Measurements from ENCODE around the gene ATAD3C. TPM values are rescaled to one million over a fixed set of nuclear protein-coding genes. Genes with fewer than 3 reads are reported as not detected.
"Not testable (repeated sequence)": the region's sequence is repeated elsewhere in the genome, so short reads cannot be mapped to it uniquely, and the experiment has no call there.

Gene ATAD3C
- total RNA-seq, 1 donor from 2014 or later, result 0.26 TPM

DNA sequence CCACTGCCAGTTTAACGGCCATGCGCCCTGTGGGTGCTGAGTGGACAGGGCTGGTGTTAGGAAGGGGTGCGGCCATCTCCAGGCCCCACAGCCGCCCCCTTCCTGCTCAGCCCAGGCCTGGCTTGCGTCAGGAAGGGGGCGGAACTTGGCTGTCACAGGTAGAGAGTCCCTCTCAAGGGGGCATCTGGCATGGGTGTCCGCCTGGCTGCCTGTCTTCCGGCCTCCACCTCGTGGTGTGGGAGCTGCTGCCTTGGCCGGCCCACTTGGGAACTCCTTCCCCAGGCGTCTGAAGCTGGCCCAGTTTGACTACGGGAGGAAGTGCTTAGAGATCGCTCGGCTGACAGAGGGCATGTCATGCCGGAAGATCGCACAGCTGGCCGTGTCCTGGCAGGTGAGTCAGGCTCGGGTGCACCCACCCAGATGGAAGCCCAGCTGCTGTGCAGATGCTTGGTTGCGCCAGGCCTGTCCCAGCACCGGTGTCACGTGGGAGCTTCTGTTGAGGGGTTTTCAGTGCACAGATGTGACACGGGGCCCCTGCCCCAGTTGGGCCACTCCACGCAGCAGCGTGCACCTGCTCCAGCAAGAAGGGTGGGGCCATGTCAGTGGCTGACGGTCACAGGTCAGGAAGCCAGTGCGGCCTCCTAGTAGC is 13.0 kb downstream of the ATAD3C start:
- Histone ChIP-seq H3K27me3 (ENCODE audit: control insufficient read depth, insufficient read depth, low read length) (no peaks in the 10 kb centered on the region), H3K4me3 (ENCODE audit: low read depth, low read length) (no peak overlapping the region)
- TF ChIP-seq, protein P1, sequence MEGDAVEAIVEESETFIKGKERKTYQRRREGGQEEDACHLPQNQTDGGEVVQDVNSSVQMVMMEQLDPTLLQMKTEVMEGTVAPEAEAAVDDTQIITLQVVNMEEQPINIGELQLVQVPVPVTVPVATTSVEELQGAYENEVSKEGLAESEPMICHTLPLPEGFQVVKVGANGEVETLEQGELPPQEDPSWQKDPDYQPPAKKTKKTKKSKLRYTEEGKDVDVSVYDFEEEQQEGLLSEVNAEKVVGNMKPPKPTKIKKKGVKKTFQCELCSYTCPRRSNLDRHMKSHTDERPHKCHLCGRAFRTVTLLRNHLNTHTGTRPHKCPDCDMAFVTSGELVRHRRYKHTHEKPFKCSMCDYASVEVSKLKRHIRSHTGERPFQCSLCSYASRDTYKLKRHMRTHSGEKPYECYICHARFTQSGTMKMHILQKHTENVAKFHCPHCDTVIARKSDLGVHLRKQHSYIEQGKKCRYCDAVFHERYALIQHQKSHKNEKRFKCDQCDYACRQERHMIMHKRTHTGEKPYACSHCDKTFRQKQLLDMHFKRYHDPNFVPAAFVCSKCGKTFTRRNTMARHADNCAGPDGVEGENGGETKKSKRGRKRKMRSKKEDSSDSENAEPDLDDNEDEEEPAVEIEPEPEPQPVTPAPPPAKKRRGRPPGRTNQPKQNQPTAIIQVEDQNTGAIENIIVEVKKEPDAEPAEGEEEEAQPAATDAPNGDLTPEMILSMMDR (IDR thresholded peaks at IDR 0.05; ENCODE audit: insufficient read depth, low read length, severe bottlenecking), result no peak

DNA sequence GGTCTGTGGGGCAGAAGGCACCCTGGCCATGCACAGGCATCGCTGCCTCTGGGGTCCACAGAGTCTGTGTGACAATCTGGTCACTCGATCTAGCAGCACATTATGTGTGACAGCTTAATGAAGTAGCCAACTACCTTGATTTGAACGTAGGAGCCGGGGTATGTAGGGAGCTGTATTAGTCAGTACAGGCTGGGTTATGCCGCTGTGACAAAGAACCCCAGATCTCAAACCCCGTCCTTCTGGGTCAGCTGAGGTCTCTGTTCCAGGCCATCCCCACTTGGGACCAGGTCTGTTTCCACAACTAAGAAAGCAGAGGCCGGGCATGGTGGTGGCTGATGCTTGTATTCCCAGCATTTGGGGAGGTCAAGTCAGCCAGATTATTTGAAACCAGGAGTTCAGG is 13.8 kb downstream of the ATAD3C start:
- FAIRE-seq, result no peak
- TF ChIP-seq, protein P1 (IDR thresholded peaks at IDR 0.05; ENCODE audit: insufficient read depth, low read length, severe bottlenecking), result no peak

More for the DNA sequence above, 13.0 kb downstream of the ATAD3C start:
- H3K36me3 ChIP-seq (ENCODE audit: control insufficient read depth, insufficient read depth, low read length), result no peaks in the 10 kb centered on the region
- peak; percentile 79 for DNase-seq (ENCODE audit: low read depth)
- no peak for FAIRE-seq

DNA sequence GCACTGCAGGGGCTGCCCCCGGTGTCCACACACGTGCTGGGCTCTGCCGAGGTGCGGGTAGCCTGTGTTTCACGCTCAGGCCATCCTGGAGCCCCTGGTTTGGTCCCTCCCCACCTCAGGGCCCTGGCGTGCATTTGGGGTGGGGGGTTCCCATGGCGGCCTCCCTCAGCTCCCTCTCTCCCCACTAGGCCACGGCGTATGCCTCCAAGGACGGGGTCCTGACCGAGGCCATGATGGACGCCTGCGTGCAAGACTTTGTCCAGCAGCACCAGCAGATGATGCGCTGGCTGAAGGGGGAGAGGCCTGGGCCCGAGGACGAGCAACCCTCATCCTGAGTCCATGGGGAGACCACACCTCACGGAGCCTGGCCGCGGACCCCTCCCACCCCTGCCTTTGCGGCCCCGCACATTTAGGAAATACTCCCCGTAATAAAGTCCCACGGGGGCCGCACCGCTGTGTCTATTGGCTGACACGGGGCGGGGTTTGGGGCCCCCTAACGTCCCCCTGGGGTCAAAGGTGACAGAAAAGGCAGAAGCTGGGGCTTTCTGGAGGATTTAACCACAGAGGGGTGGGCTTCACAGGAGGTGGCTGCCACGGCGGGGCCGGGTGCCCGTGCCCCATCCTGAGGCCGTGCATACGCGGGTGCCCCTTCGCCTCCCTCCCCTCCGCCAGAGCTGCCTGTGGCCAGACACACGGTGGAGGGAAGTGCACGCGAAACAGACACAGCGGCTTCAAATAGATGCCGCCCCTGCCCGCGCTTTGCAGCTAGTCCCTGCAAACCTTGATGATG is 18.9 kb downstream of the ATAD3C start:
- not testable (repeated sequence) for H3K4me3 ChIP-seq (ENCODE audit: low read depth, low read length); H3K27me3 ChIP-seq (ENCODE audit: control insufficient read depth, insufficient read depth, low read length); H3K36me3 ChIP-seq (ENCODE audit: control insufficient read depth, insufficient read depth, low read length); DNase-seq (ENCODE audit: low read depth); FAIRE-seq

More for the DNA sequence above, 13.8 kb downstream of the ATAD3C start:
- Histone ChIP-seq H3K4me3 (ENCODE audit: low read depth, low read length) (no peak overlapping the region), H3K36me3 (ENCODE audit: control insufficient read depth, insufficient read depth, low read length) (no peaks in the 10 kb centered on the region), H3K27me3 (ENCODE audit: control insufficient read depth, insufficient read depth, low read length) (no peaks in the 10 kb centered on the region)
- DNase-seq (ENCODE audit: low read depth), result no peak

DNA sequence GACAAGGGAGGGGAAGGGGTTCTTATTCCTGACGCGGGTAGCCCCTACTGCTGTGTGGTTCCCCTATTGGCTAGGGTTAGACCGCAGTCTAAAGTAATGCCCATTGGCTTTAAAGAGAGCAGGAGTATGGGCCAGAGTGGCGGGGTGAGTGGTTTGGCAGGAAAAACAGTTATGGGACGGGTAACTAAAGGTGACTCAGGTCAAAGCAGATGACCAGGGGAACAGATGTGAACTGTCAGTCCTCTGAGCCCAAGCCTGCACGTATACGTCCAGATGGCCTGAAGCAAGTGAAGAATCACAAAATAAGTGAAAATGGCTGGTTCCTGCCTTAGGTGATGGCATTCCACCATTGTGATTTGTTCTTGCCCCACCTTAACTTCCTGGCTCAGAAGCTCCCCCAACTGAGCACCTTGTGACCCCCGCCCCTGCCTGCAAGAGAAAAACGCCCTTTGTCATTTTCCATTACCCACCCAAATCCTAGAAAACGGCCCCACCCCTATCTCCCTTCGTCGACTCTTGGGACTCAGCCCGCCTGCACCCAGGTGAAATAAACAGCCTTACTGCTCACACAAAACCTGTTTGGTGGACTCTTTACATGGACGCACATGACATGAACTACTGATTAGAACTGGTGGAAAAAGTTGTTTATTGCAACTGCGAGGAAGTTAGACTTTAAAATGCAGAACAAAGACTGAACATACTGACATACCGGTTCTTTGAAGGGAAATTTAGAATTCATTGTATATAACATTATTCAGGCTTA is 21.3 kb downstream of the ATAD3C start:
- FAIRE-seq, result no peak
- DNase-seq (ENCODE audit: low read depth), result peak; percentile 37

DNA sequence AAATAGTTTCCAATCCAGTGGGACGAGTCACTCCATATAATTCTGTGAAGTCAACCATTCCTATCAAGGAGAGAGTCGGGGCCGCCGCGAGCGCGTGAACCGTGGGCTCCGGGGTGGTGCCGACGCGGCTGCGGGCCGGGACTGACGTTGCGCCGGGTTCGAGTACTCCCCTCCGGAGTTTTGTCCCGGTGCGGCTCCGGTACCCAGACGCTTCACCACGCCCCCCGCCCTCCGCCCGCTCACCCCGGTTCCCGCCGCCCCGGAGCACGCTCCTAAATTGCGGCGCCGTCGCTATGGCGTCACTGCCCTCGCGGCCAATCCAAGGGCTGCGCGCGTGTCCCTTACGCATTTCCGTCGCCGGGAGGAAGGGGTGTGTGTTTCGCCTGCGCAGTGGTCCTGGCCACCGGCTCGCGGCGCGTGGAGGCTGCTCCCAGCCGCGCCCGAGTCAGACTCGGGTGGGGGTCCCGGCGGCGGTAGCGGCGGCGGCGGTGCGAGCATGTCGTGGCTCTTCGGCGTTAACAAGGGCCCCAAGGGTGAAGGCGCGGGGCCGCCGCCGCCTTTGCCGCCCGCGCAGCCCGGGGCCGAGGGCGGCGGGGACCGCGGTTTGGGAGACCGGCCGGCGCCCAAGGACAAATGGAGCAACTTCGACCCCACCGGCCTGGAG is 22.0 kb downstream of the ATAD3C start, which contains the start of gene ATAD3B:
Gene ATAD3B, plus strand, starts transcription at position 377 of the 664 bp plus-strand sequence. Its CDS starts 120 bp downstream, at position 497.
- DNase-seq (ENCODE audit: low read depth), result peak; percentile 78
- Histone ChIP-seq H3K4me3 (ENCODE audit: low read depth, low read length) (peak within 1 kb of the TSS; percentile 81), H3K36me3 (ENCODE audit: control insufficient read depth, insufficient read depth, low read length) (no peaks in the 10 kb centered on the region), H3K27me3 (ENCODE audit: control insufficient read depth, insufficient read depth, low read length) (no peaks in the 10 kb centered on the region)
- no peak for FAIRE-seq
- TF ChIP-seq, protein P1 (IDR thresholded peaks at IDR 0.05; ENCODE audit: insufficient read depth, low read length, severe bottlenecking), result no peak

More for the DNA sequence above, 21.3 kb downstream of the ATAD3C start:
- no peaks in the 10 kb centered on the region for H3K36me3 ChIP-seq (ENCODE audit: control insufficient read depth, insufficient read depth, low read length)
- H3K4me3 ChIP-seq (ENCODE audit: low read depth, low read length), result peak overlapping the region; percentile 81
- H3K27me3 ChIP-seq (ENCODE audit: control insufficient read depth, insufficient read depth, low read length), result no peaks in the 10 kb centered on the region
- TF ChIP-seq, protein P1 (IDR thresholded peaks at IDR 0.05; ENCODE audit: insufficient read depth, low read length, severe bottlenecking), result no peak

DNA sequence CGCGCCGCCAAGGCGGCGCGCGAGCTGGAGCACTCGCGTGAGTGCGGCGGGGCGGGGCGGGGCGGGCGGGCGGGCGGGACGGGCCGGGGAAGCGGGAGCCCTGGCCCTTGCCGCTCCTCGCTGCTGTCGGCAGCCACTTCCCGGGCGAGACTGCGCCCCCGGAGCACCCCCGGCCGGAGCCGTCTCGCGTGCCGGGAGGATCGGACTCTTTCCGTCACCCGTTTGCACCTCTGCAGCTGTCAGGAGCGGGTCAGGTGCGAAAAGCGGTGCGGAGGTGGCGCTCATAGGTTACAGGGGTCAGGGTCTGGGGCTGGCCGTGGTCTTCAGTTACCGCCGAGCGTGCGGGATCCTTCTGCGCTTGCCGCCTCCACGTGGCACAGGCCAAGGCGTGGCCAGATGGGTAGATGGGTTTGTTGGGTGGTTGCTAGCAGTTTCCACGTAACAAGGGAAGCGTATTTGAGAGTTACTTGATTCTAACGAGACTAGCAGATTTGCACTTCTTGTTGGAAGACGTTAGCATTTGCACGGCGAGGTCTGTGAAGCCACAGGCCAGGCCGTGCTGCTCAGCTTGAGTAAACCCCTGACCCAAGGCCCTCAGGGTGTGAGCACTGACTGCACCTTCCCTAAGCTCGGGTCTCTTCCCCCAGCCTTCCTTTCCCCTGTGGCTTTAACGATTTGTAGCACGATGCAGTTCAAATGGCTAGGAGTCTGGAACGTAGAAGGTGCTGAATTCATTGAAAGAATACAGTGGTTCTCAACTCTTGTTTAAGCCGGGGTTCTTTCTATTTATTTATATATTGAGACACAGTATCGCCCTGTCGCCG is 22.8 kb downstream of the ATAD3C start:
- H3K36me3 ChIP-seq (ENCODE audit: control insufficient read depth, insufficient read depth, low read length); FAIRE-seq; DNase-seq (ENCODE audit: low read depth); H3K27me3 ChIP-seq (ENCODE audit: control insufficient read depth, insufficient read depth, low read length): not testable (repeated sequence)
- H3K4me3 ChIP-seq (ENCODE audit: low read depth, low read length), result peak overlapping the region; percentile 81

DNA sequence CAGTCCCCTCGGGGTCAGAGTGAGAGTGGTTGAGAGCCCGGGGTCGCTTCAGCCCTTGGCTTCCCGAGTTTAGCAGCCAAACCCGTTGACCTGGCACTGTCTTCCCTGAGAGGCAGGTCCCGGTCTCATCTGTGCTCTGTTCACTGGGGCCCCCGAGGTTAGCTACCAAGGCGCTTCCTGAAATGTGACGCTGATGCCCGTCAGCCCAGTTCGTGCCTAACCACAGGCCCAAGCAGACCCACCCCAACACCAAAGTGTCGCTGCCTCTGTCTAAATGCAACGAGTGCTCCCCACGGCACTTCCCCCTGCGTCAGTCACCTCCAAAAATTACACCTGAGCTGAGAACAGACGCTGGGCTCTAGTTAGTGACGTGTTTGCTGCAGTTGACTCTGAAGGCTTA is 26.5 kb downstream of the ATAD3C start:
- H3K36me3 ChIP-seq (ENCODE audit: control insufficient read depth, insufficient read depth, low read length), result peaks cover 15% of the 10 kb centered on the region
- not testable (repeated sequence) for DNase-seq (ENCODE audit: low read depth); H3K4me3 ChIP-seq (ENCODE audit: low read depth, low read length); FAIRE-seq; H3K27me3 ChIP-seq (ENCODE audit: control insufficient read depth, insufficient read depth, low read length)

All from bronchial epithelial cell (primary cell).